Lower leg skin (tissue), 4 donors: ENCODE data around the gene PTPRN2. TPM values are rescaled to one million over a fixed set of nuclear protein-coding genes. Genes with fewer than 3 reads are reported as not detected.

Experiments
- DNase-seq, 2 donors: peaks; one replicate each; pipeline ENCODE4 v3.0.0-alpha.2; 2019; ENCODE audit warnings: low spot score in 2 of 2
- H3K4me3 ChIP-seq: fragments of 200-600 bp; sonication (generic); 2 replicates; pipeline ENCODE4 v1.5.1; 2017; ENCODE audit warnings: mild to moderate bottlenecking, low read depth; ENCODE audit not compliant: poor library complexity, severe bottlenecking
- CTCF ChIP-seq, 3 donors: fragments of 450-650 bp; IDR thresholded peaks; one replicate each; pipeline ENCODE4 v1.5.1; 2016; ENCODE audit warnings: antibody characterized with exemption in 3 of 3, mild to moderate bottlenecking in 3 of 3, moderate library complexity in 2 of 3
- POLR2A ChIP-seq, 2 donors: fragments of 450-650 bp; IDR thresholded peaks; one replicate each; pipeline ENCODE4 v1.6.1; 2016 to 2017; ENCODE audit warnings: antibody characterized with exemption in 2 of 2, mild to moderate bottlenecking in 1 of 2, moderate library complexity in 1 of 2
- WGBS, 2 donors: methylation state at CpG; one replicate each; pipeline ENCODE4 v1.1.5; 2018; 5-methylcytosine and 5-hydroxymethylcytosine counted together
- intact Hi-C: fragments of 100-400 bp; cut with DNase I; formaldehyde crosslinking; loops from one replicate; pipeline ENCODE4 v1.15.0; 2023; ENCODE audit warnings: low total_unique reads
- total RNA-seq, 4 donors: library from RNA; depleted of rRNA; stranded (reverse); fragments of >200 nt; gene quantifications; one replicate each; pipeline ENCODE4 v1.1.0, GENCODE V29; 2016

Gene PTPRN2
- total RNA-seq, 4 donors from 2014 or later, result 0.11 to 1.6 (median 0.92) TPM

DNA sequence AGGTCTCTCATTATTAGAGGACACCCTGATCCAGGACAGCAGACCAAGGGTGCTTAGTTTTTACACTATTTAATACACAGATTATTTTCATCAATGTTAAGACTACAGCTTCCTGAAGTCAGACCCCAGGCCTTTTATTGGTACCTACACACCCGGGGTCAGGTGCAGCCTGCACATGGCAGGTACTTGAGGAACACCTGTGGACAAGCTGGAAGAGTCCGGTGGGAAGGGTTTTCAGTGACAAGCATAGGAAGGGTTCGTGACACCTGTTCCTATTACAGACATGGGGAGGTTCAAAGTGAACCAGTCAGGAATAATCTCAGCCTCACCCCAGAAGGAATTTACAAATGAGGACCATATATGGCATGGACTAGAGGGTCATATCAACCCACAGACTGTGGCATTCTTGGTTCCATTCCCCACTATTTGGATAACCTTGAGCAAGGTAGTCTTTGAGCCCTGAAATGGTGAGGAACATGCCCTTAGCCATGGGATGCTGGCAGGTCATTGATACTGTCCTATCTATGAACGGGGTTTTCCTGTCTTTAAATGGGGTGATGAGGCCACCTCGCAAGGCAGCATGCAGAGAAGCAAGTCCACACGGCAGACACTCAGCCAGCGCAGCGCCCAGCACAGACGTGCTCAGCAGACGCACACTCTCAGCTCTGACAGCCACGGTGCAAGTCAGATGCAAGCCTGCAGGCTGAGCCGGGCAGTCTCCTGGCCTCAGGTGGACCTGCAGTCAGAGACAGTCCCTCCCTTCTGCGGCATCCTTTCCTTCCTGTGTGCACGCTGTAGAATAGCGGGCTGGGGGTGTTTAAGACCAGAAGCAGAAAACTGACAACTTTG, 624.9 kb downstream of the PTPRN2 start:
- TF ChIP-seq POLR2A (IDR thresholded peaks at IDR 0.05), result no peak
- no peak for TF ChIP-seq CTCF (IDR thresholded peaks at IDR 0.05)
- 76 to 78% methylated on average over 15 of the region's 15 CpGs for WGBS, 2 donors
- intact Hi-C loops, result loop anchor here (5.0 kb wide), 1 partner anchor 1210 kb away; no protein-coding TSS in a partner anchor
- no peak overlapping the region for H3K4me3 ChIP-seq
- DNase-seq, result peak in 1 of 2 donors; percentile 68

GRCh38 chr7:157961731-157962457, 625.7 kb downstream of the PTPRN2 start:
- WGBS, 2 donors, result 27 to 38% methylated on average over 28 to 29 of the region's 29 CpGs
- no peak overlapping the region for H3K4me3 ChIP-seq
- DNase-seq, result peak in 1 of 2 donors; percentile 56
- intact Hi-C loops, result loop anchor here (5.0 kb wide), 1 partner anchor 1210 kb away; no protein-coding TSS in a partner anchor
- no peak for TF ChIP-seq CTCF (IDR thresholded peaks at IDR 0.05)
- TF ChIP-seq POLR2A (IDR thresholded peaks at IDR 0.05), result no peak

DNA sequence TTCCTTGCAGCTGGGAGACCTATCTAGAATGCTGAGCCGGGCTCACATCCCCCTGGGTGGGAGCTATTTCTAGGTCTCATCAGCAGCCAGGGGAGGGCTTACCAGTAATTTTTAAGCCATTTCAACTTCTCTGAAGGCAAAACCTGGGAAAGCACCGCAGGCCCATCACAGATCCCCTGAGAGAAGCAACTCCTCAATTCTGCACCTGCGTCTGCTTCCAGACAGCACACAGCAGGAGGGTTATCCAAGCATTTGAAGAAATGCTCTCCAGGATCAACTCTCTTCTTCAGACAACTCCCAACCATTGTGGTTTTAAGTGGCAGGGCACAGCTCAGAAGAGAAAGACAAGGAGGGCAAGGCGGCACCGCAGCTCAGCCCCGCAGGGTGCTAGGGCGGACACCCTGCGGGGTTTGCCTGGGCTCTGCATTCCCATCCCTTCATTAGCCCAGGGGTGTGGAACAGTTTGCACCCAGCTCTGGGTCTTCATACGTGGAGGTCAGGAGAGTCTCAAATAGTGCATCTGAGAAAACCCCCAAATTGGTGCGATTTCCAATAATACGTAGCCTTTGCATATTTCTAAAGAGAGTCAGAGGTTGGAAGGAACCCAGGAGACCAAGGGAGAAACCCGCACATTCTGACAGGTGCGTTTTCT, 632.1 kb downstream of the PTPRN2 start:
- intact Hi-C loops, result no loop called here
- peak in 1 of 2 donors; percentile 39 for DNase-seq
- H3K4me3 ChIP-seq, result no peak overlapping the region
- TF ChIP-seq CTCF (IDR thresholded peaks at IDR 0.05) (no peak), POLR2A (IDR thresholded peaks at IDR 0.05) (no peak)
- 51 to 62% methylated on average over 13 of the region's 13 CpGs for WGBS, 2 donors

DNA sequence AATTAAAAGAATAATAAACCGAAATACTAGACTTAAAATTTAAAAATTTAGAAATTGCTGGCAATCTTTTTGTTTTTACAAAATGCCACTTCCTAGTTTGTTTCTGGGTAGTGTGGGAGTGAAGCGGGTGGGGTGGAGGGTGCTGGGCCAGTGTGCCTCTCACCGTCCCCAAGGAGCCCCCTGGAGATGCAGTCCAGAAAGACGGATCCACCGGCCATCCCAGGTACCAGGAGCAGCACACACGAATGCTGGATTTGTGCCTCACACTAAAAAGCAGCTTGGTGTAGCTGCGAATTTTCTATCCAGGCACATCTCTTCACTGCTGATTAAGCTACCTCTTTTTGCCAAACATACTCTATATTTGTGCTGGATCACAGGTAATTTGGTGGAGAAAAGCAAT, 632.7 kb downstream of the PTPRN2 start:
- intact Hi-C loops, result no loop called here
- WGBS, 2 donors, result 78 to 85% methylated on average over 7 of the region's 7 CpGs
- H3K4me3 ChIP-seq, result no peak overlapping the region

More for the DNA sequence above, 632.7 kb downstream of the PTPRN2 start:
- DNase-seq, result no peak
- TF ChIP-seq CTCF (IDR thresholded peaks at IDR 0.05) (no peak), POLR2A (IDR thresholded peaks at IDR 0.05) (no peak)
